Endothelial cell (in vitro differentiated cells): ENCODE results near the gene MEG3. TPM values are rescaled to one million over a fixed set of nuclear protein-coding genes. Genes with fewer than 3 reads are reported as not detected.

Experiments used
- DNase-seq: peaks from one replicate; pipeline ENCODE4 v3.0.0; 2021; ENCODE audit warnings: low spot score
- H3K27ac Mint-ChIP-seq: one replicate; pipeline ENCODE4 v1.8.0; 2021; ENCODE audit warnings: mixed read lengths, inconsistent platforms; ENCODE audit not compliant: unreplicated experiment
- H3K27me3 Mint-ChIP-seq: one replicate; pipeline ENCODE4 v1.8.0; 2021; ENCODE audit warnings: mild to moderate bottlenecking, moderate library complexity, mixed read lengths, inconsistent platforms; ENCODE audit not compliant: unreplicated experiment
- H3K36me3 Mint-ChIP-seq: one replicate; pipeline ENCODE4 v1.8.0; 2021; ENCODE audit warnings: mild to moderate bottlenecking, low read depth, mixed read lengths, inconsistent platforms; ENCODE audit not compliant: unreplicated experiment
- H3K4me1 Mint-ChIP-seq: one replicate; pipeline ENCODE4 v1.8.0; 2021; ENCODE audit warnings: mild to moderate bottlenecking, mixed read lengths, inconsistent platforms; ENCODE audit not compliant: unreplicated experiment
- H3K4me3 Mint-ChIP-seq: one replicate; pipeline ENCODE4 v1.8.0; 2021; ENCODE audit warnings: mild to moderate bottlenecking, mixed read lengths, inconsistent platforms; ENCODE audit not compliant: unreplicated experiment
- H3K9me3 Mint-ChIP-seq: one replicate; pipeline ENCODE4 v1.8.0; 2021; ENCODE audit warnings: mixed read lengths, inconsistent platforms; ENCODE audit not compliant: unreplicated experiment
- CTCF ChIP-seq: fragments of 200-600 bp; sonication (generic); IDR thresholded peaks from one replicate; pipeline ENCODE4 v1.5.0; 2021; ENCODE audit warnings: antibody characterized with exemption; ENCODE audit not compliant: unreplicated experiment
- total RNA-seq: library from RNA; stranded (reverse); fragmentation: NEBNext Ultra II Directional; extraction: Animal tissue kit (Norgen Biotek cat#: 25700); gene quantifications from one replicate; pipeline ENCODE4 v1.2.1, GENCODE V29; 2021; ENCODE audit not compliant: unreplicated experiment

Gene MEG3
- total RNA-seq, 1 donor from 2014 or later = not detected

- no peaks in the 10 kb centered on the region for H3K9me3 Mint-ChIP-seq
- DNase-seq = no peak
- H3K27me3 Mint-ChIP-seq = peaks cover 19% of the 10 kb centered on the region
- no peaks in the 10 kb centered on the region for H3K4me1 Mint-ChIP-seq
- no peak overlapping the region for H3K27ac Mint-ChIP-seq
- H3K4me3 Mint-ChIP-seq = no peak overlapping the region
- no peak for TF ChIP-seq CTCF
- H3K36me3 Mint-ChIP-seq = peaks cover 11% of the 10 kb centered on the region
These were observed 47.2 kb downstream of the MEG3 start for GRCh38 chr14:100873096-100873482.

- Mint-ChIP-seq H3K36me3 (peaks cover 11% of the 10 kb centered on the region), H3K27me3 (peaks cover 20% of the 10 kb centered on the region), H3K4me3 (no peak overlapping the region), H3K4me1 (no peaks in the 10 kb centered on the region), H3K27ac (no peak overlapping the region), H3K9me3 (no peaks in the 10 kb centered on the region)
- no peak for DNase-seq
- no peak for TF ChIP-seq CTCF
These were observed 48.1 kb downstream of the MEG3 start for GRCh38 chr14:100874051-100874410.

GRCh38 chr14:100874411-100875091, 48.6 kb downstream of the MEG3 start:
- Mint-ChIP-seq H3K27me3 (peaks cover 20% of the 10 kb centered on the region), H3K36me3 (peaks cover 11% of the 10 kb centered on the region), H3K4me1 (no peaks in the 10 kb centered on the region), H3K4me3 (no peak overlapping the region), H3K27ac (no peak overlapping the region), H3K9me3 (no peaks in the 10 kb centered on the region)
- no peak for TF ChIP-seq CTCF
- no peak for DNase-seq

- H3K27me3 Mint-ChIP-seq = peaks cover 20% of the 10 kb centered on the region
- no peak for DNase-seq
- H3K4me1 Mint-ChIP-seq = no peaks in the 10 kb centered on the region
- peaks cover 11% of the 10 kb centered on the region for H3K36me3 Mint-ChIP-seq
- TF ChIP-seq CTCF = no peak
- no peak overlapping the region for H3K4me3 Mint-ChIP-seq
- H3K9me3 Mint-ChIP-seq = no peaks in the 10 kb centered on the region
- peak overlapping the region; percentile 30 for H3K27ac Mint-ChIP-seq
These were observed 49.2 kb downstream of the MEG3 start for GRCh38 chr14:100875126-100875525.

GRCh38 chr14:100875861-100876590, 50.1 kb downstream of the MEG3 start:
- Mint-ChIP-seq H3K4me3 (no peak overlapping the region), H3K27me3 (peaks cover 23% of the 10 kb centered on the region), H3K4me1 (no peaks in the 10 kb centered on the region), H3K27ac (no peak overlapping the region), H3K36me3 (peaks cover 11% of the 10 kb centered on the region), H3K9me3 (no peaks in the 10 kb centered on the region)
- no peak for TF ChIP-seq CTCF
- no peak for DNase-seq
